Measurements from ENCODE around the gene ZHX3. TPM values are rescaled to one million over a fixed set of nuclear protein-coding genes. Genes with fewer than 3 reads are reported as not detected.
A peak's percentile ranks its signal among the peaks of the same experiment; 100 is the strongest.
"Not testable (repeated sequence)": the region's sequence is repeated elsewhere in the genome, so short reads cannot be mapped to it uniquely, and the experiment has no call there.

Gene ZHX3
- total RNA-seq, 1 donor from 2014 or later: 16.3 TPM

- Mint-ChIP-seq H3K4me3 (peak overlapping the region; percentile 72), H3K9me3 (no peaks in the 10 kb centered on the region), H3K27me3 (peaks cover 3% of the 10 kb centered on the region), H3K27ac (no peak overlapping the region), H3K36me3 (no peaks in the 10 kb centered on the region), H3K4me1 (ENCODE audit: unreplicated experiment) (peaks cover 20% of the 10 kb centered on the region)
- TF ChIP-seq CTCF (conservative IDR thresholded peaks at IDR 0.05): no peak
- DNase-seq (ENCODE audit: extremely low spot score, unreplicated experiment): no peak
Measured at GRCh38 chr20:41314386-41314785, 3.1 kb downstream of the ZHX3 start.

- not testable (repeated sequence) for H3K4me3 Mint-ChIP-seq
Measured at GRCh38 chr20:41312009-41312408, 5.5 kb downstream of the ZHX3 start.

GRCh38 chr20:41309817-41310216, 7.7 kb downstream of the ZHX3 start:
- no peak overlapping the region for H3K4me3 Mint-ChIP-seq
- no peaks in the 10 kb centered on the region for H3K36me3 Mint-ChIP-seq
- no peaks in the 10 kb centered on the region for H3K9me3 Mint-ChIP-seq
- H3K4me1 Mint-ChIP-seq (ENCODE audit: unreplicated experiment): peaks cover 12% of the 10 kb centered on the region
- H3K27ac Mint-ChIP-seq: no peak overlapping the region
- no peaks in the 10 kb centered on the region for H3K27me3 Mint-ChIP-seq
- no peak for TF ChIP-seq CTCF (conservative IDR thresholded peaks at IDR 0.05)
- no peak for DNase-seq (ENCODE audit: extremely low spot score, unreplicated experiment)

More at GRCh38 chr20:41312009-41312408, 5.5 kb downstream of the ZHX3 start:
- not testable (repeated sequence) for H3K27ac Mint-ChIP-seq; H3K27me3 Mint-ChIP-seq; H3K36me3 Mint-ChIP-seq; H3K9me3 Mint-ChIP-seq; DNase-seq (ENCODE audit: extremely low spot score, unreplicated experiment)
- peaks cover 24% of the 10 kb centered on the region for H3K4me1 Mint-ChIP-seq (ENCODE audit: unreplicated experiment)

GRCh38 chr20:41308726-41309413, 8.7 kb downstream of the ZHX3 start:
- Mint-ChIP-seq H3K4me1 (ENCODE audit: unreplicated experiment) (peaks cover 9% of the 10 kb centered on the region), H3K4me3 (no peak overlapping the region), H3K27me3 (no peaks in the 10 kb centered on the region), H3K36me3 (no peaks in the 10 kb centered on the region), H3K27ac (no peak overlapping the region), H3K9me3 (no peaks in the 10 kb centered on the region)
- DNase-seq (ENCODE audit: extremely low spot score, unreplicated experiment): no peak
- TF ChIP-seq CTCF (conservative IDR thresholded peaks at IDR 0.05): no peak

GRCh38 chr20:41308290-41308711, 9.2 kb downstream of the ZHX3 start:
- H3K36me3 Mint-ChIP-seq: no peaks in the 10 kb centered on the region
- DNase-seq (ENCODE audit: extremely low spot score, unreplicated experiment): no peak
- peaks cover 9% of the 10 kb centered on the region for H3K4me1 Mint-ChIP-seq (ENCODE audit: unreplicated experiment)
- no peak for TF ChIP-seq CTCF (conservative IDR thresholded peaks at IDR 0.05)
- H3K9me3 Mint-ChIP-seq: no peaks in the 10 kb centered on the region
- H3K27ac Mint-ChIP-seq: no peak overlapping the region
- H3K27me3 Mint-ChIP-seq: no peaks in the 10 kb centered on the region
- H3K4me3 Mint-ChIP-seq: no peak overlapping the region

- Mint-ChIP-seq H3K4me1 (ENCODE audit: unreplicated experiment) (peaks cover 9% of the 10 kb centered on the region), H3K9me3 (no peaks in the 10 kb centered on the region), H3K27ac (no peak overlapping the region), H3K36me3 (no peaks in the 10 kb centered on the region), H3K4me3 (no peak overlapping the region), H3K27me3 (no peaks in the 10 kb centered on the region)
- no peak for TF ChIP-seq CTCF (conservative IDR thresholded peaks at IDR 0.05)
- DNase-seq (ENCODE audit: extremely low spot score, unreplicated experiment): no peak
Measured at GRCh38 chr20:41307021-41307420, 10.5 kb downstream of the ZHX3 start.

All from type B pancreatic cell (in vitro differentiated cells).